ENCODE measurements around the gene OR5AP2. TPM values are rescaled to one million over a fixed set of nuclear protein-coding genes. Genes with fewer than 3 reads are reported as not detected.

OR5AP2 gene
- total and polyA plus RNA-seq, 9 of the 15 experiments (the other 6 are each of a cell fraction or from before 2014, with no cell fraction given), result not detected

DNA sequence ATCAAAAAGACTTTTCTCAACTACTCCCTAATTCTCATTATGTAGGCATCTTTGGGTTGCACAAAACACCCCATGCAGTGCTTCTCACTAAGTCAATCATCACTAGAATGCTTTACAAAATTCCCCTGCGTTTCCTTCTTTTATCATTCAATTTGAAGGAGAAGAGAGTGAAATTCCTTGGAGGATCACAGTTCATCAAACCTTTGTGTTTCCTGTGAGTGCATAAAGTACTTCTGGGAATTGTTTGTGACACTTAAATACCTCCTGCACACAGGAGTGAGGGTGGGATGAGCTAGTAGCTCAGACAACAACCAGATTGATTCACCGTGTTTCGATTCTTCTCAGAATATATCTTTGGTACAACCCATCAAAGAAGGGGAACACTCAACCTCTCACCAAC is 17.5 kb upstream of the OR5AP2 start:
- Histone ChIP-seq H3K4me3 (no peak overlapping the region), H3K4me2 (ENCODE audit: insufficient read depth, low read length) (no peak overlapping the region), H3K9me3 (replicated peaks; ENCODE audit: control insufficient read depth, insufficient read depth, low read depth, low read length) (no peaks in the 10 kb centered on the region), H2AFZ (ENCODE audit: low read depth, low read length) (no peak overlapping the region), H3K36me3 (ENCODE audit: control insufficient read depth, insufficient read depth, low read length) (no peaks in the 10 kb centered on the region), H3K4me1 (replicated peaks in 1 of 2; ENCODE audit: control insufficient read depth in 2 of 2, insufficient read depth in 2 of 2, low read length in 2 of 2) (no peaks in the 10 kb centered on the region), H3K27me3 (ENCODE audit: control insufficient read depth in 2 of 2, insufficient read depth in 2 of 2, low read length in 2 of 2) (no peaks in the 10 kb centered on the region), H4K20me1 (replicated peaks; ENCODE audit: control insufficient read depth, insufficient read depth, low read length) (no peaks in the 10 kb centered on the region), H3K9me1 (ENCODE audit: control insufficient read depth, insufficient read depth, low read length) (no peaks in the 10 kb centered on the region), H3K27ac (ENCODE audit: extremely low read depth, low read depth, low read length) (no peak overlapping the region), H3K79me2 (ENCODE audit: control insufficient read depth, insufficient read depth, low read length) (no peaks in the 10 kb centered on the region), H3K9ac (ENCODE audit: insufficient read depth in 1 of 2, low read depth in 2 of 2, low read length in 2 of 2) (no peak overlapping the region)
- intact Hi-C loops (cut with micrococcal nuclease), result no loop called here
- TF ChIP-seq ZNF77 (CRISPR knock-in tag; IDR thresholded peaks at IDR 0.05), result no peak
- no peak for TF ChIP-seq U2AF1 (optimal IDR thresholded peaks at IDR 0.05; ENCODE audit: low read depth, low read length)
- TF ChIP-seq RNF2 (IDR thresholded peaks at IDR 0.05), result no peak
- no peak for TF ChIP-seq RAD21 (CRISPR knock-in tag; conservative IDR thresholded peaks at IDR 0.05 in 1 of 2, IDR thresholded peaks at IDR 0.05 in 1 of 2)
- no peak for TF ChIP-seq IFI16 (CRISPR knock-in tag; IDR thresholded peaks at IDR 0.05)
- WGBS (ENCODE audit: insufficient coverage, low coverage, missing lambda C conversion rate), result 0% methylated on average over 3 of the region's 3 CpGs
- no peak for DNase-seq (ENCODE audit: extremely low read depth in 1 of 4, low spot score in 3 of 4)
- BruUV-seq (replicated peaks), result no TSS peak
- FAIRE-seq, result no peak
- ATAC-seq, result no peak
- in situ Hi-C loops (cut with MboI), result no loop called here
- ChIA-PET CTCF (ENCODE audit: low intra/inter-chr PET ratio) (no interaction called here), POLR2A (no interaction called here)

DNA sequence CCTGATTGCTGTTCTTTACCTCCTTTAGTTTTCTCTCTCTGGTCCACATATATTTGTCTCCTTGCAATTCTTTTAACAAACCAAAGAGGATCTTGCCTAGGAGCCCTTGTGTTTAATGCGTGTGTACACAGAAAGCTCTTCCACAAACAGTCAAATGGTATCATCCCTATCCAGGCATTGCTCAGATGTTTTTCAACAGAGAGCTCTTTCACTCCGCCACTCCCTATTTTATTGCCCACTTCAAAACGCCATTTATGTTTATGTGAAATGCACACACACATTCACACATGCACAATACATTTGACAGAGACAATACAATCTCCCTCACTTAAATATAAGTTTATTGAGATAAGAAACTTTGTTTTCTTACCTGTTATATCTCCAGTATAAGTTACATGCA is 4.7 kb downstream of the OR5AP2 start:
- no peak for ATAC-seq
- no peaks in the 10 kb centered on the region for H3K9me1 ChIP-seq (ENCODE audit: control insufficient read depth, insufficient read depth, low read length)
- no peak overlapping the region for H3K4me3 ChIP-seq
- H3K79me2 ChIP-seq (ENCODE audit: control insufficient read depth, insufficient read depth, low read length), result no peaks in the 10 kb centered on the region
- H3K9ac ChIP-seq (ENCODE audit: insufficient read depth in 1 of 2, low read depth in 2 of 2, low read length in 2 of 2), result no peak overlapping the region
- no peak overlapping the region for H3K4me2 ChIP-seq (ENCODE audit: insufficient read depth, low read length)
- in situ Hi-C loops (cut with MboI), result no loop called here
- intact Hi-C loops (cut with micrococcal nuclease), result no loop called here
- WGBS (ENCODE audit: insufficient coverage, low coverage, missing lambda C conversion rate), result 0% methylated on average over 3 of the region's 3 CpGs
- H3K9me3 ChIP-seq (replicated peaks; ENCODE audit: control insufficient read depth, insufficient read depth, low read depth, low read length), result no peaks in the 10 kb centered on the region
- H2AFZ ChIP-seq (ENCODE audit: low read depth, low read length), result no peak overlapping the region
- POLR2A ChIA-PET, result no interaction called here
- FAIRE-seq, result no peak
- no TSS peak for BruUV-seq (replicated peaks)
- no peak for DNase-seq (ENCODE audit: extremely low read depth in 1 of 4, low spot score in 3 of 4)
- H3K36me3 ChIP-seq (ENCODE audit: control insufficient read depth, insufficient read depth, low read length), result no peaks in the 10 kb centered on the region
- no peaks in the 10 kb centered on the region for H3K4me1 ChIP-seq (replicated peaks in 1 of 2; ENCODE audit: control insufficient read depth in 2 of 2, insufficient read depth in 2 of 2, low read length in 2 of 2)
- CTCF ChIA-PET (ENCODE audit: low intra/inter-chr PET ratio), result no interaction called here
- H3K27ac ChIP-seq (ENCODE audit: extremely low read depth, low read depth, low read length), result no peak overlapping the region
- H4K20me1 ChIP-seq (replicated peaks; ENCODE audit: control insufficient read depth, insufficient read depth, low read length), result no peaks in the 10 kb centered on the region
- H3K27me3 ChIP-seq (ENCODE audit: control insufficient read depth in 2 of 2, insufficient read depth in 2 of 2, low read length in 2 of 2), result no peaks in the 10 kb centered on the region
- TF ChIP-seq ETV1 (tag; conservative IDR thresholded peaks at IDR 0.05; ENCODE audit: low read depth) (no peak), KAT2B (IDR thresholded peaks at IDR 0.05; ENCODE audit: low read depth, low read length) (no peak), SP2 (IDR thresholded peaks at IDR 0.05; ENCODE audit: extremely low read depth, low read depth, low read length, poor library complexity, severe bottlenecking) (no peak), HOXB6 (CRISPR knock-in tag; IDR thresholded peaks at IDR 0.05; ENCODE audit: borderline replicate concordance) (no peak), TRIM28 (IDR thresholded peaks at IDR 0.05) (no peak)
- TF ChIP-seq, protein P1, sequence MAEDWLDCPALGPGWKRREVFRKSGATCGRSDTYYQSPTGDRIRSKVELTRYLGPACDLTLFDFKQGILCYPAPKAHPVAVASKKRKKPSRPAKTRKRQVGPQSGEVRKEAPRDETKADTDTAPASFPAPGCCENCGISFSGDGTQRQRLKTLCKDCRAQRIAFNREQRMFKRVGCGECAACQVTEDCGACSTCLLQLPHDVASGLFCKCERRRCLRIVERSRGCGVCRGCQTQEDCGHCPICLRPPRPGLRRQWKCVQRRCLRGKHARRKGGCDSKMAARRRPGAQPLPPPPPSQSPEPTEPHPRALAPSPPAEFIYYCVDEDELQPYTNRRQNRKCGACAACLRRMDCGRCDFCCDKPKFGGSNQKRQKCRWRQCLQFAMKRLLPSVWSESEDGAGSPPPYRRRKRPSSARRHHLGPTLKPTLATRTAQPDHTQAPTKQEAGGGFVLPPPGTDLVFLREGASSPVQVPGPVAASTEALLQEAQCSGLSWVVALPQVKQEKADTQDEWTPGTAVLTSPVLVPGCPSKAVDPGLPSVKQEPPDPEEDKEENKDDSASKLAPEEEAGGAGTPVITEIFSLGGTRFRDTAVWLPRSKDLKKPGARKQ (CRISPR knock-in tag; IDR thresholded peaks at IDR 0.05), result no peak
- TF ChIP-seq, protein P2, sequence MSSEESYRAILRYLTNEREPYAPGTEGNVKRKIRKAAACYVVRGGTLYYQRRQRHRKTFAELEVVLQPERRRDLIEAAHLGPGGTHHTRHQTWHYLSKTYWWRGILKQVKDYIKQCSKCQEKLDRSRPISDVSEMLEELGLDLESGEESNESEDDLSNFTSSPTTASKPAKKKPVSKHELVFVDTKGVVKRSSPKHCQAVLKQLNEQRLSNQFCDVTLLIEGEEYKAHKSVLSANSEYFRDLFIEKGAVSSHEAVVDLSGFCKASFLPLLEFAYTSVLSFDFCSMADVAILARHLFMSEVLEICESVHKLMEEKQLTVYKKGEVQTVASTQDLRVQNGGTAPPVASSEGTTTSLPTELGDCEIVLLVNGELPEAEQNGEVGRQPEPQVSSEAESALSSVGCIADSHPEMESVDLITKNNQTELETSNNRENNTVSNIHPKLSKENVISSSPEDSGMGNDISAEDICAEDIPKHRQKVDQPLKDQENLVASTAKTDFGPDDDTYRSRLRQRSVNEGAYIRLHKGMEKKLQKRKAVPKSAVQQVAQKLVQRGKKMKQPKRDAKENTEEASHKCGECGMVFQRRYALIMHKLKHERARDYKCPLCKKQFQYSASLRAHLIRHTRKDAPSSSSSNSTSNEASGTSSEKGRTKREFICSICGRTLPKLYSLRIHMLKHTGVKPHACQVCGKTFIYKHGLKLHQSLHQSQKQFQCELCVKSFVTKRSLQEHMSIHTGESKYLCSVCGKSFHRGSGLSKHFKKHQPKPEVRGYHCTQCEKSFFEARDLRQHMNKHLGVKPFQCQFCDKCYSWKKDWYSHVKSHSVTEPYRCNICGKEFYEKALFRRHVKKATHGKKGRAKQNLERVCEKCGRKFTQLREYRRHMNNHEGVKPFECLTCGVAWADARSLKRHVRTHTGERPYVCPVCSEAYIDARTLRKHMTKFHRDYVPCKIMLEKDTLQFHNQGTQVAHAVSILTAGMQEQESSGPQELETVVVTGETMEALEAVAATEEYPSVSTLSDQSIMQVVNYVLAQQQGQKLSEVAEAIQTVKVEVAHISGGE (CRISPR knock-in tag; IDR thresholded peaks at IDR 0.05), result no peak

Measured in K562 (cell line).